GM18868 (cell line): ENCODE measurements around the gene PCDH15.

ENCODE experiments used
- ATAC-seq: cut with Tn5 transposase; IDR thresholded peaks from one replicate; pipeline ENCODE4 v1.9.1; 2021; ENCODE audit warnings: mild to moderate bottlenecking, moderate library complexity; ENCODE audit not compliant: unreplicated experiment

The PCDH15 gene

DNA sequence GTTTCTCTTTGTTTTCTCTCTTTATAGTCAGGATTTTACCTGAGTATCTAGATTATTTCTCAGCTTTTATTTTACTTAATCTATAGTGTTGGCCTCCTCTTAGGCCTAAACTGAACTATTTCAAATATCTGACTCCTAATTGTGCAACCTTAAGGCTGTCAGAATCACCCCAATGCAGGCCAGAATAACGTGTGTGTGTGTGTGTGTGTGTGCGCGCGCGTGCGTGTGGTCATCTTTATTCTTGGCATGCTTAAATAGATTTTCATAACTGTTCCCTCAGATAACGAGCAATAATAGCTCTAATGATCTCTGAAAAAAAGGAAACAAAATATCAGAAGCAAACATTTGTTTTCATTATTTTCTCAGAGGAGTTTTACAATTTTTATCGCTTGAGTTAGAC lies 92.4 kb downstream of the PCDH15 start:
- no peak for ATAC-seq

DNA sequence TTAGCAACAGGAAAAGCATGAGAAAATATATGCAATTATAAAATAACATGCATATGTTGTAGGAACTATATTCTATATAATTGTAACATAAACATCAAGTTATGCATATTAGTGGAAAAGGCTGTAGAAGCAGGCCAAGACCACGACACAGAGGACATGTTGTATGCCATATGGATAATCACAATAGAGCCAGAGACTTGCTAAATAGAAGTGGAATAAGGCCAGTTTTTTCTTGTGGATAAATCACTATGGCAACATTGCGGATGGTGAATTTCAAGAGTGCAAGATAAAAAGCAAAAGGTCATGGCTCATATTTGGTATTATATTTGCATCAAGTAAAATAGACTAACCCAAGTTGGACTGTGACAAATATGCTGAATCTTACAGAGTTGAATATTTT lies 93.0 kb downstream of the PCDH15 start:
- ATAC-seq = no peak

DNA sequence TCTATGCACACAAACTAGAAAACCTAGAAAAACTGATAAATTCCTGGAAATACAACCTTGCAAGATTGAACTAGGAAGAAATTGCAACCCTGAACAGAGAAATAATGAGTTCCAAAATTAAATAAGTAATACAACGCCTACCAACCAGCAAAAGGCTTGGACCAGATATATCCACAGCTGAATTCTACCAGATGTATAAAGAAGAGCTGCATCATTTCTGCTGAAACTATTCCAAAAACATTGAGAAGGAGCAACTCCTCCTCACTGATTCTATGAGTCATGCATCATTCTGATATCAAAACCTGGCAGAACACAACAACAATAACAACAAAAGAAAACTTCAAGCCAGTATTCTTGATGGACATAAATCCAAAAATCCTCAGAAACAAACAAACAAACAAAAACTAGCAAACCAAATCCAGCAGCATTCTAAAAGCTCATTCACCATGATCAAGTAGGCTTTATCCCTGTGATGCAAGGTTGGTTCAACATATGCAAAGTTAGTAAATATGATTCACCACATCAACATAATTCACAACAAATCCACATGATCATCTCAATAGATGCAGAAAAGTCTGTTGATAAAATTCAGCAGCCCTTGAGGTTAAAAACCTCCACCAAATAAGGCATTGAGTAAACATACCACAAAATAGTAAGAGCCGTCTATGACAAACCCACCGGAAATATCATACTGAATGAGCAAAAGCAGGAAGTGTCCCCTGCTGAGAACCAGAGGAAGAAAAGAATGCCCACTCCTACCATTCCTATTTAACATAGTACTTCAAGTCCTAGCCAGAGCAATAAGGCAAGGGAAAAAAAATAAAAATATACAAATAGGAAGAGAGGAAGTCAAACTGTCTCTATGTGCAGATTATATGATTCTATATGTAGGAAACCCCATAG lies 98.2 kb downstream of the PCDH15 start:
- no peak for ATAC-seq

DNA sequence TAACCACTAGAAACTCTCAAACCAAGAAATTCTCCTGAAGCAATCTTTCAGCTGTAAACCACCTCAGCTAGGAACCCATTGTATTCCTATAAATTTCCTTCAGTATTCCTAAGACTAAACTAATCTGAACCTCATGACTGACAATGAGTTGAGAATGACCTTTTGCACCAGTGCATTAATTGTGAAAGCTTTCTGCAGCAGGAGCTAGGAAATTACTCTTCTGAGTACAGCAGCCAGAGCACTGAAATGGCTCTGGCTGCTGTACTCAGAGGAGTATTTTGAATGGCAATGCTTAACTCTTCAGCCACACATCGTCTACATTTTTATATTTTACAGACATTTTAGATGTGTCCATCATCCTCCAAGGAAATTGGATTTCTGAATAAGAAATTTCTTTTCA lies 109.7 kb downstream of the PCDH15 start:
- no peak for ATAC-seq

DNA sequence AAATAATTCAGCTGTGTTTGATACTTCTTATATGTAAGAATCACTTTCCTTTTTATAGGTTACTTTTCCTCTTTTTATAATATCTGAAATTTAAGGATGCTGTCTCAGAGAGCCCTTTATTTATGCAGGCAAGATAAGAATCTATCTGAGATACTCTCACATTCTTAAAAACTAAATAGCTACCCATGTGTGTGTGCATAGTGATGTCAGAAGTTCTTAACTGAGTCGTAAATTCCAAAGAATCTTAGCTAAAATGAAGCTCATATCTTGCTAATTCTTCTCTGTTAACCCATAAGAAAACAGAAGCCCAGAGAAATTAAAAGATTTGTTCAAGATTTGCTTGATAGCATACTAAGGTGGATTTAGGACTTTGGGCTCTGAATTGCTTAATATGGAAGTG lies 118.5 kb downstream of the PCDH15 start:
- ATAC-seq = no peak

DNA sequence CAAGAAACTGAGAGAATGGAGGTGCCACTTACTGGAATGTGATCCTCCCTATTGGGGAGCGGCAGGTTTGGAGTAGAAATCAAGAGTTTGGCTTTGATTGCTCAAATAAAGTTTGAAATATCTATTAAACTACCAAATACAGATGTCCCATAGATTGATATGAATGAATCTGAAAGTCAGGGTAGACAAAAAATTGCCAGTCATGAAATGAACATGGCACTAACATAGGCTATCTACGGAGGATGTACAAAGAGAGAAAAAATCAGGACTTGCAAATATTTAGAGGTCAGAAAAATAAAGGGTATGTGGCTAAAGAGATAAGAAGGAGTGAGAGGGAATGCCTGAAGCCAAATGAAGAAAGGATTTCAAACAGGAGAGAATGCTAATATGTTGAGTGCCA lies 119.9 kb downstream of the PCDH15 start:
- ATAC-seq = no peak

DNA sequence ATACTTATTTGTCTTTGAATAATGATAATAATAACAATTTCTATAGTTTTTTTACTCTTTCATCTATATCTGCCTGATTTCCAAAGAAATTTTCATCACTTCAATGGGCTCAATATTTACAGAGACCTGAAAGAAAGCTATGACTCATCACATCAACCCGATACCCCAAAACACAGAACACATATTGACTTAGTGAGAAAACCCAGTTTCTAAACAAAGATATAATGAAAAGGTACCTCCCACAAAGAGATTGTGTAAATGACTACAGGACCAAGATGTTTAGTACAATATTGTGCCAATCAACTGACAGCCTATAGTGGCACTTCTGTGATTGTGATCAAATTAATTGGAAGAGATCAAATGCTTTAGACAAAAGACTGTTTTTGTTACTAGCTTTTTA lies 133.9 kb downstream of the PCDH15 start:
- ATAC-seq = peak; percentile 87

DNA sequence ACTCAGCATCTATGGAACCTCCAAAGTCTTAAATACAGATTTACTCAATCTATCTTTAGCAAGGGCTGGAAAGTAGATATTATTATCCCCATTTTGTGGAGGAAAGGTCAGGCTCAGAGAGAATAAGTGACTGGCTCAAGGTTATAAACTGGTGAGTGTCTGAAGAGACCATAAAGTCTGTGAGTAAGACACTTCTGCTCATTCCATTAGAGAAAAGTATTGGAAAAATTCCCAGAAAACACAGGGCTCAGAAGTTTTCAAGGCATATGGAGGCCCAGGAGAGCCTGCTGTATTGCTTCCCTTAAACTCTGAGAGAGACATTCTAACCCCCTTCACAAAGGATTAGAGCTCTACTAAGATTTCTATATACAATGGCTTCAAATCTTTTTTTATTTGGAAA lies 134.8 kb downstream of the PCDH15 start:
- no peak for ATAC-seq

DNA sequence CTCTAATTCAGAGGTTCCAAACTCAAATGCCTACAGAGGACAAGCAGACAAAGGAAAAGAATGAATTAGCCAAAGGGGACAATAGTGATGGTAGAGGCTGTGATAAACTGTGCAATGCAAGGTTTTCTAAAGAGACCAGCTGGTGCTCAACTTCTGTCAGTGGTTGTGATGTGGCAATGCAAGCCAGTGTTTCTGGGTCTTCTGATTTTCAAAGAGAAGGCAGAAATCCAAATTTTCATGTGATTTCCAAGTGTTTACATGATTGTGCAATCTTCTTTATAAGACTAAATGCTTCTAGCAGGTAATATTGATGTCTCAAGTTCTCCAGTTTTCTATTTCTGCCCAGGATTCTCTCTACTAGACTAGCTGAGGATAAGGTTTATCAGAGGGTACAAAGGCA lies 135.9 kb downstream of the PCDH15 start:
- ATAC-seq = no peak

DNA sequence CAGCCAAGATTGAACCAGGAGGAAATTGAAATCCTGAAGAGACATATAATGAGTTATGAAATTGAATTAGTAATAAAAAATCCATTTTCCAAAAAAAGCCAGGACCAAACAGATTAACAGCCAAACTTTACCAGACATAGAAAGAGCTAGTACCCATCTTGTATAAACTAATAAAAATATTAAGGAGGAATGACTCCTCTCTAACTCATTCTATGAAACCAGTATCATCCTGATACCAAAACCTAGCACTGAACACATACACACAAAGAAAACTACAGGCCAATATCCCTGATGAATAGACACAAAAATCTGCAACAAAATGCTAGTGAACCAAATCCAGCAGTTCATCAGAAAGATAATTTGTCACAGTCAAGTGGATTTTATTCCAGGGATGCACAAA lies 140.6 kb downstream of the PCDH15 start:
- no peak for ATAC-seq

DNA sequence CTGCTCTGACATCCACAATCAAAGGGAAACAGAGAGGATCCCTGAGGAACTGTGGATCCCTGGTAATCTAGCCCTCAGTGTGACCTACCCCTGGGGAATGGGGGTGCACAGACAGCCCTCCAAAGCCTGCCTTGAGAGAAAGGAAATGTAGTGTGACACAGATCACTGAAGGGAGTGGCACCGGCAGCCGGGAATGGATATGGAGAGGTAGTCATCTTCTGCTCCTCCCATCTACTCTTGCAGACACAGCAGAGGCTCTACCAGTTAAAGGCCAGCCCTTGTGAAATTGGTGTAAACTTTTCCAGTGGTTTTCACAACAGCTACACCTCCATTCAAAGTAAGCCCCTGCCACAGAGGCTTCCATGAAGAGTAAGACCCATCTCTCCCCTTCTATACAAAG lies 144.4 kb downstream of the PCDH15 start:
- no peak for ATAC-seq

DNA sequence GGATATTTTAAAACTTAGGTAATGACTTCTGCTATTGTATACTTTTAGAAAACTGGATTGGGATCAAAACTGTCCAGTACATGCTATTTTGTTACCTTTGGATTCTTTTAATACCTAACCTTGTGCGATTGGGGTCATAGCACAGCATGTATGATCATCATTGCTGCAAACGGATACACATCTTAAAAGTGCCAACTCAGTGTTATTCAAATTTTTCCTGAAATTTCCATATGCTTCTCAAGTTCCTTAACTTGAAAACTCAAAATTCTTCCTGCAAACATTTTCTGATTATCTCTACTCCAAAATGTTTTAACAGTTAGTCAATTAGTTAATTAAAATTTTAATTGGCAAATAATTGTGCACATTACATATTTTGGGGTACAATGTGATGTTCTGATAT lies 147.5 kb downstream of the PCDH15 start:
- ATAC-seq = no peak

DNA sequence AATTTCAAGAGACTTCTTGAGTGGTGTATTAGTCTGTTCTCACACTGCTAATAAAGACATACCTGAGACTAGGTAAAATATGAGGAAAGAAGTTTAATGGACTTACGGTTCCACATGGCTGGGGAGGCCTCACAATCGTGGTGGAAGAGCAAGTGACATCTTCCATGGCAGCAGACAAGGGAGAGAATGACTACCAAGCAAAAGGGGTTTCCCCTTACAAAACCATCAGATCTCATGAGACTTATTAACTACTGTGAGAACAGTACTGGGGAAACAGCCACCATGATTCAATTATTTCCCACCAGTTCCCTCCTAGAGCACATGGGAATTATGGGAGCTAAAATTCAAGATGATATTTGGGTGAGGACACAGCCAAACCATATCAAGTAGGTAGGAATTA lies 150.5 kb downstream of the PCDH15 start:
- ATAC-seq = peak; percentile 72

DNA sequence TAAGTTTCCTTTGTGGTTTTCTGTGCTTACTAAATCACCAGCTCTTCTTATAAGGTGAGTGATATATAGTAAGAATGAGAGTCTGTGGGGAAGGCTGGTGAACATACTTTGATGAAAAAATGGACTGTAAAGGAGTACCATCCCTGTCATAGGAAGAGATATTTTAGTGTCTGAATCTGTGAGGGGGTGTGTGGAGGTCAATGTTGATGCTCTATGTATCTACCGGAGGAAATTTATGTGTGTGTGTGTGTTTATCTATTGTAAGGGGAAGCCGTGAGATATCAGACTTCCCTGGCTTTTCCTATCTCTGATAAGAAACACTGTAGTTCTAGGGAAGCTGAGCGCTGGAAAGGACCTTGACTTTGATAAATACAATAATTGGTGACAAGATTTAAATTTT lies 179.0 kb downstream of the PCDH15 start:
- peak; percentile 46 for ATAC-seq

DNA sequence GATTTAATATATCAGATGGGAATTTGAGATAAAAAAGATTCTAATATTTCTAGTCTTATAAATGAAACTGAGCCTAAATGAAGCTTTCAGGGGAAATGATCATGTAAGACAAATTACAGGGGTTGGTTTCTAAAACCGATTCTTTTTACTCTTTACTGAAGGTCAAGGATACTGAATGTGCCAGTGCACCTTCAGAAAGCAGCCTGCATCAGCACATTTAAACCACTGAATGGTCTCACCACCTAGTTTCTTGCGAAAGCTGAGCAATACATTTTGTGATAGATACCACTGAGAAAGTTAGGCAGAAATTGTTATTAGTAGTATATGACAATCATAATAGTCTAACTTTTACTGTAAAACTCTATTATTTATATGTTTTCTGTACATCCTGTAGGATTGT lies 180.7 kb downstream of the PCDH15 start:
- ATAC-seq = no peak

DNA sequence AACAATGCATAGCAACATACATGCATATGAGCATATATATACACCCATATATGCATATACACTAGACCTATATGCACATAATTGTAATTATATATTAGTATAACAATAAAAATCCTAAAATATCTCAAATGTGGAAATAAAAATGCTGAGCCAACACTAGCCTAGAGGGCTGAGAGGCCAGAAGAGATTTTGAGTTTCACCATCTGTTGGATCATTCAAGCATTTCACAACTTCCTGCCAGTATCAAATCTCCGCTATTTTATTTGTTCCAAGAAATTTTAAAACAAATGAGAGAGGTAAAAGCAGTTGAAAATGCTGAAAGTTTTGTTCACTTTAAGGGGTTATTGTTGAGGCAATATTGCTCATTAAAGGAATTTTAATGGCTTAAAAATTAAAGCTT lies 187.0 kb downstream of the PCDH15 start:
- ATAC-seq = no peak

DNA sequence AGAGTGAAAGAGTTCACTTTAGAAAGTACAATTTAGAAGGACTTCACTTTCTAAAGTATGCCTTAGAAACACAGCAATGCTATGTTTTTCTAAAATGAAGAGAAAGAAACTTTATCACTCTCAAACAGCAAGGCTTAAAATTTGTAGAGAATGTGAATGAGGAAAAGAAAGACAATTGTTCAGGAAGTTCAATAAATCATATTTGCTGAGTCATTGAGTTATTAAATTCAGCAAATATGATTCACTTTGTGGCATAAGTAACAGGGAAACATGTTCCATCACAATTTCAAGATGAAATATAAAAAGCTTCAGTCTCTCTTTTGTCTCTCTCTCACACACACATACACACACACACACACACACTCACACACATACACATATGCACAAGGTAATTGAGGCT lies 187.9 kb downstream of the PCDH15 start:
- ATAC-seq = no peak

DNA sequence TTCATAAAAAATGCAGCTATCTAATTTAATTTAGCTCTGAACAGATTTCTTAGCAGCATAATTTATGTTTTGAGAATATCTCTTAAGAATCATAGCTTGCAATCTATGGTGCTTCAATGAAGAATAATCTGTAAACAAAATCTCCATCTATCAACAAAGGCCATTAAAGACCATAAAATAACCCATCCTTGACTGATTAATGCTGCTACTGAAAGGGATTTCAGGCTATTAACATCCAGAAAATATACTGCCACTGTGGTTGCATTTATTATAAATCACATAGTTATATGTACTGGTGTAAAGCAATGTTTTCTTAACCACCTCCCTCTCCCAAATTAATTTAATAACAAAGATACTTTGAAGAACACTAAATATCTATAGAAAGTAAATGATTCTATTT lies 191.6 kb downstream of the PCDH15 start:
- ATAC-seq = no peak

DNA sequence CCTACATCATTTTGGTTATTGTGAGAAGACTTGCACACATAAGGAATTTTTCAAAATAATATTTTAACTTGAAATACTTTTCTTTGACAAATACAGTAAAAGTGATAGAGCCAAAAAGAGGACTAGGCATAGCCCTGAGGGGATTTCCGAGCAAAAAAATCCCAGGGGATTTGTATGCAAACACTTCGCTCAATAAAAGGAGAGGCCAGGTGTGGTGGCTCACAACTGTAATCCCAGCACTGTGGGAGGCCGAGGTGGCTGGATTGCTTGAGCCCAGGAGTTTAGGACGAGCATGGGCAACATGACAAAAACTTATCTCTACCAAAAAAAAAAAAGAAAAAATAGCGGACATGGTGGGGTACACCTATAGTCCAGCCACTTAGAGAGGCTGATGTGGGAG lies 193.0 kb downstream of the PCDH15 start:
- no peak for ATAC-seq

DNA sequence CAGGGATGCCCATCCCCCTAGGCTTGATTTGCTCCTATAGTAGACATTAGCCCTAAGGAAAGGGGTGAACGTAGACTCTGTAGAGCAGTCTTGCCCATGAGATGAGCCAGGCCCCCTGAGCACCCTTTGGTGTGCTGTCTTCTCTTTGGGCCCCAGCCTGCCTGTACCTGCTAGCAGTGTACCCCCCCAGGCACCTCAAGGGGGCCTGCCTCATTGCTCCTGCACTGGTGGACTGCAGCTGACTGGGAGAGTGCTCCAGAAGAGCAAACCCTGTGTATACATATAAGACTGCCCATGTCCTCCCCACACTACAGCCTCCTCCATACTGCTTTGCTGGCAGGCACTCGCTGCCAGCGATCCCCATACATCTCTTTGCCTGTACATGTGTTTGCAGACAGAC lies 206.7 kb downstream of the PCDH15 start:
- ATAC-seq = no peak

DNA sequence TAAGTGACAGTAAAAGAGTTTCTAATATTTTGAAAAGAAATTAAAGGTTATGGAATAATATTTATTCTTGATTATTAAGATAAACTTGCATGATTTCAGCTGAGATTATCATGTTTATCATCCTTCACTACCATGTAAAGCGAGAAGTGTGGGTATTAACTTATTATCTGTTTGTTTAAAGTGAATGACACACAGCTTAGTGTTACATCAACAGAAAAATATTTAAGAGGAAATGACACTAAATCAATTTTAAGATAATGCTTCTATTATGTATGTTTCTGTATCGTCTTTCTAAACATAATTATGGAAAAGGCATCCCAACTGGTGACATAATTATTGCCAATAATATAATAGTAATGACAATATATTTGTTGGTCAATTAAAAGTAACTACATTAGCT lies 213.1 kb downstream of the PCDH15 start:
- ATAC-seq = no peak

DNA sequence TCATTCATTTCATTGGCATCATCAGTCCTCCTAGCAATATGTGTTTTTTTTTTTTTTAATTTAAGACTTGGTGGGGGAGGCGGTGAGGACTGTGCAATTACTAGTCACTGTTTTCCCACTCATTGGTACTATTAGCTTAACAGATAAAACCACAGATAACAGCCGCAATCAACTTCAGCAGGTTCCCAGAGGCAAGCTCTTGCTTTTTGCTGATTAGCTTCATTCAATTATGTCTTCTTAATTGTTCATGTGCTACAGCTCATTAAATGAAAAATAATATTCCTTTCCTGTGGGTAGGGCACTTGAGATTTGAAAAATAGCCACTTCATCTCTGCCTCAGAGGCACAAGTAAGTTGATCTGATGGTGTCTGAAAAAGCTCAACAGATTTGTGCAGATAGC lies 215.5 kb downstream of the PCDH15 start:
- ATAC-seq = no peak

DNA sequence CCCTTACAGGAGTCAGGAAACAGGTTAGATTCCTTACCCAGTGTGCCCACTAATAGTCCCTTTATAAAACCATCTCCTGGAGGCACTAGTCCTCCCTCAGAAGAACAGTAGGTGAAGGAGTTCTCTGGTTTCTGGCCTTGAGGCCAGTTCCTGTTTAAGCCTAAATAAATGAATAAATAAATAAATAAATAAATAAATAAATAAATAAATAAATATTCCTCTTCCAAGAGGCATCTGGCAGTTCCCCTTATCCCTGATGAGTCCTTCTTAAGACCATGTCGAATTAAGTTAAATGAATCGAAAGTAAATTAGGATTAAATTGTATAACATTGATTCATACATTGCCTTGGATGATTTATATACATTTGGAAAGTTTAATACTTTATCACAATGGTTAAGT lies 223.3 kb downstream of the PCDH15 start:
- no peak for ATAC-seq
